Measurements from ENCODE around the gene SSR3. TPM values are rescaled to one million over a fixed set of nuclear protein-coding genes. Genes with fewer than 3 reads are reported as not detected.

SSR3 gene
- total and polyA plus RNA-seq, 2 of the 13 experiments (the other 11 are each of a cell fraction or from before 2014, with no cell fraction given) = 229 to 325 TPM

- TF ChIP-seq CEBPZ (IDR thresholded peaks at IDR 0.05; ENCODE audit: low read length) (no peak), TCF12 (IDR thresholded peaks at IDR 0.05) (no peak), TCF12 (CRISPR knock-in tag; IDR thresholded peaks at IDR 0.05) (no peak), ZNF891 (CRISPR knock-in tag; IDR thresholded peaks at IDR 0.05) (peak; percentile 67; the same call in 1 of the 2 replicates), SIX1 (CRISPR knock-in tag; IDR thresholded peaks at IDR 0.05; ENCODE audit: borderline replicate concordance) (no peak), ZNF343 (CRISPR knock-in tag; IDR thresholded peaks at IDR 0.05) (no peak), ATF2 (CRISPR knock-in tag; IDR thresholded peaks at IDR 0.05) (no peak), ZSCAN25 (CRISPR knock-in tag; IDR thresholded peaks at IDR 0.05) (no peak), IRF1 (CRISPR knock-in tag; IDR thresholded peaks at IDR 0.05; ENCODE audit: low read depth) (no peak), ZMYM4 (CRISPR knock-in tag; IDR thresholded peaks at IDR 0.05) (peak; percentile 98), ZBTB20 (CRISPR knock-in tag; IDR thresholded peaks at IDR 0.05; ENCODE audit: borderline replicate concordance, low read depth) (no peak; the same call in 1 of the 2 replicates), PRDM4 (CRISPR knock-in tag; IDR thresholded peaks at IDR 0.05; ENCODE audit: borderline replicate concordance) (no peak)
Observed at GRCh38 chr3:156554842-156555687, at the start of gene SSR3 (continued).
